HG03139 (cell line): Measurements from ENCODE around the gene EML1.

ENCODE experiments used
- ATAC-seq: cut with Tn5 transposase; IDR thresholded peaks from one replicate; pipeline ENCODE4 v1.9.1; 2021; ENCODE audit not compliant: unreplicated experiment

The EML1 gene

DNA sequence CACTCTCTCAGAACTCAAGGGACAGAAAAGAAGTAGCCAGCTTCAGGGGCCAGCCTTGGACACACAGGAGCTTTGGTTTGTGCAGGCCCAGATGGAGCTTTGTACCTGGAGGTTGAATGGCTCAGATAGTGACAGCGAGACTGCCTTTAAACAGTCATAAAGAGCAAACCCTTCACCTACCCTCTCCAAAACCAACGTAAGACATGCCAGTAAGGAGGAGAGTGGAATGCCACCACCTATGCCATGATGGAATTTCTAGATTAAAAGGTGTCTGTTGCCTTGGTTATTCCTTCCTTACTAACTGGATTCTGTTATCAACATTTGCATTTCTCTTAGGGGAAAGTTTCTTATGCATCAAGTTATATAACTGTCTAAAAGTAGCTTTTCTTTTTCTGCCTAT, 98.1 kb downstream of the EML1 start:
- ATAC-seq: no peak

DNA sequence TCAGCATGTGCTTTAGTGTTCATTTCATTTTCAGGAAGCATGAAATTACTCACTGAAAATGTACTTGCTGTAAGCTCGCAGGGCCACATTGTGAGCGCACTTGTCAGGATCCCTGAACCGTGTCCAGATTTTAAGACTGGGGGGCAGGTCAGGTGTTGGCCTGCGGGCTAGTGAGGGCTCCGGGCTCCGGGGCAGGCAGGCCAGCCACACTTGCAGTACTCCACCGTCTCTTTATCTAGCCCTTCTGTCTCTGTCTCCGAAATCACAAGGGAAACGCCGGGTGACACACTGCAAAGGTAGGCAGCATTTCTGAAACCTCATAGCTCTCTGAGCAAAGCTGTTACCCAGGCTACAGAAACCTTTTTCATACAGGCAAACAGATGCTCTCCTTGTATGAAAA, 98.7 kb downstream of the EML1 start:
- no peak for ATAC-seq

DNA sequence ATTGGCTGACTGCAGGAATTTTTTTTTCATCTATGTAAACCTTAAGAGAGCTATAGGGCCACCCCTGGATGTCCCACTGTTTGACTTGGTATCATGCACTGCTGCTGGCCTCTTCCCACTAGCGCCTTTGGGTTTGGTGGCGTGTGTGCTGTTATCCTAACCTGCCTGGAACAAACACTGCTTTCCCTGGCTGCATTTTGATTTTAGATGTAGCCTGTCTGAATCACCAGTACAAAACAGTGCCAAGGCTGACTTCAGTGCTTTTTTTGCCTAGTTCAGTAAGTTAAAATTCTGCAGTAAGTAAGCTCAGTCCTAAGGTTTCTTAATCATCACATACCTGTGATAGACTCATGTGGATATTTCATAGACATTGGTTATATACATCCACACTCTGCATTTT, 99.2 kb downstream of the EML1 start:
- no peak for ATAC-seq

DNA sequence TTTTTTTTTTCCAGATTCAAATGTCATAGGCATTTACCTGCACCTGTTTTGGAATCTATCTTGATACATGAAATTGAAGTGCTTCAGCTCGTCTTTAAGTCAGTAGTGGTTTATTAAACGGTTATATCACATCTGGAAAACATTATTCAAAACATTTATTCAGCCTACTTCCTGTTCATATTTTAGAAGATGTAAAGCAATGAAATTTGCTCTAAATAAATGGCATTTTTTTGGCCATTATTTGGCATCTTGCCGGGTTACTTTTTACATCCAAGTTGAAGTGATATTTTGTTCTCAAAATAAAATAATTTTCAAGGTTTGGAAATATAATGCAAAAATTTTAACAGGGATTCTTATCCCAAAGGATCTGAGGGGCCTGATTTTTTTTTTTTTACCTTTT, 103.1 kb downstream of the EML1 start:
- ATAC-seq: no peak

DNA sequence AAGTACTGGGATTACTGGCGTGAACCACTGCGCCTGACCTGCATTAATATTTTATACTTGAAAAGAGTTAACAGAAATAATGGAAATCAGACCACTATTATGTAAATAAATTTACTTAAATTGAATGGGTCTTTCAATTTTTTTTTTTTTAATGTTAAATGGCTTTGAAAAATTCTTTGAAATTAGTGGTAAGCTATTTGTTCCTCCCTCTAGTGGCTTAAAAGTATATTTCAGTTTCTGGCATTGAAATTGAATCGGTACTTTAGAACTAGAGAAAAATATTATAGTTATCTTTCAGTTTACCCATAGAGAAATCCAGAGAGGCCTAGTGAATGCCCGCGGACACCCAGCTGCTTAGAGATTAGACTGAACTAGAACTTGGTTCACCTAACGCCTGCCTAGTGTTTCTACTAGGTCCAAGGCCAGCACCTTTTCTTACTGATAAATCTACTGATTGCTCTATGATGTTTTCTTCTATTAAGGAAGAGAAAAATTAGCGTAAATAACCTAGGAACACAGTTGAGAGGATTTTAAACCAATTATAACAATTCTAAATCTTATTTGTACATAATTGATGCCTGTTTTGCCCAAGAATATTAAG, 106.5 kb downstream of the EML1 start:
- ATAC-seq: no peak

DNA sequence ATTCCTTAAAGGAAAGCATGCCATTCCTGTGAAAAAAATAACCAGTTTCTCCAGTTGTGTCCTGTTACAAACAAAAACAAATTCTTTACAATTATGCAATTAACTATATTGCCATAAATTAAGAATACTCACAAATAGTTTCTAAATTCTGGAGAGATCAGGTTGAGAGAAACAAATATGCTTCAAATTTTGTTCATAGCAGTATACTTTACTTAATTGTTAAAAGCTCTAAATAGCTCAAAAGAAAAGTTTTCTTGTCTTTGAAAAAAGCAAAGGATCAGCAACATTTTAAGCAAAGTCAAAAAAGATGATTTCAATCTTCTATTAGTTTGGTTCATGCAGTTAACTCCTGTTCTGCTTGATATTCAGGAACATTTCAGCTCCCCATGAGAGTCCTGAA, 109.7 kb downstream of the EML1 start:
- no peak for ATAC-seq

DNA sequence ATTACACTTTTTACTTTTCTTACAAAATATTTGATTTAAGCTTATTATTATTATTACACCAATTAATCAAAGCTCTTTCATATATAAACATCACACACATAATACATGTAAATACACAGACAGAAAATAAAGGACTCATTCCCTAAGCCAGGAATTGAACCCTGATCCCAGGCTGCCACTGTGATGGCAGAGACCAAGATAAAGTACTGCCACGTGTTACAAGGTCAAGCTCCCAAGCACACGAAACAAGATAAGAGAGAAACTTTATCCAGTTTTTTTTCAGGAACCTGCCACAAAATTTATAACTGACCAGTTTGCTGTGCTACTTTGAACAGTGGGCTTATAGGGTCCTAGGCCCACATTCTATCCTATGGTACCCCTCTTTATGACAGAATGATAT, 111.3 kb downstream of the EML1 start:
- ATAC-seq: no peak

DNA sequence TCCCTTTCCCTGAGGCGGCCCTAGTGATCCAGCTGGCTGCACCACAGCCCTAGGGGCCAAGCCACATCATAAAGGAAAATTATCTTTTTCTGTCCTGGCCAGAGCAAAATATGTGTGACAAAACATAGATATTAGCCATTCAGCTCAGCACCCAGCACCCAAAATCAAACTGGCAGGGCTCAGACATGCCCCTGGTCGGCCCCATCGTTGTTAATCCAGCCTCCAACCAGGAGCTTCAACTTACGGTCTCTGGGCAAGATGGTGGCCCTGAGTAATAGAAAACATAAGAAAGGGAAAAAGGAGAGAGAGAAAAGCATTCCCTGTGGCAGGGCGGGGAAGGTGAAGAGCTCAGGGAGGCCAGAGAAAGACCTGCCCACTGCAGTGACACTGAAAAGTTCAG, 111.9 kb downstream of the EML1 start:
- no peak for ATAC-seq

DNA sequence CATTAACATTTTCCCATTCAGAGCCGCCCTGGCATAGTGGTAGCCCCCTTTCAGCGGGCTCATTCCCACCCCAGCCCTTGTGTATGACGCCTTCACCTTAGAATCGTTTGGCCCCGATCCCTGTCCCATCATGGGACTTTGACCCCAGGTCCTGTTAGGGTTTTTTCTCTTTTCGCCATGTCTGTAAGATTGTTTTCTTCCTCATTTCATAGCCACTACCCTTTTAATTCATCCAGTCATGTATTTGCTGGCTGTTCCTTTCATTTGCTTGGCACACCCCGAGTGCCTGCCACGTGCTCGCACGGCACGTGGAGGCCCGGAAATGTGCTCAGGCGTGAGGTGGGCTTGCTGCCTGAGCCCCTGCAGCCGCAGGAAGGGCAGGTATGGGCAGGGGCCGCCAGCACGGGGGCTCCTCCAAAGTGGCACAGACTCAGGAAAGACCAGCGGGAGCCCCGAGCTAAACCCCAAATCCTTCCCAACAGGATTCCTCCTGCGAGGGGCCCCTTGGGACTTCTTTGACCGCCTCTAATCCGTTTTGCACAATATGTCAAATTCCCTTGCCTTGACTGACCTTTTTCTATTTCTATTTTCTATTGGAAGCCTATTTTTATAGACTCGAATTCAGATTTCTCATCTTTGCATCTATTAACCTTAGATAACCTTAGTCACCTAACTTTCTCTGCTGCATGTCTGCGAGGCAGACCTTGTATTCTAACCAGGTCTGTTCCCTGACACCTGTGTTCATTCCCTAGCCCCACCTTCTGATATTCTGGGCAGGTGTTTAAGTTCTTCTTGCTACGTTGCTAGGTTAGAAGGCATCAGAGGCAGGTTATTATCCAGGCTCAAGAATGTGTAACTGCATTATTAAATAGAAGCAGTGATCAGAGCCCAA, 114.8 kb downstream of the EML1 start:
- no peak for ATAC-seq

DNA sequence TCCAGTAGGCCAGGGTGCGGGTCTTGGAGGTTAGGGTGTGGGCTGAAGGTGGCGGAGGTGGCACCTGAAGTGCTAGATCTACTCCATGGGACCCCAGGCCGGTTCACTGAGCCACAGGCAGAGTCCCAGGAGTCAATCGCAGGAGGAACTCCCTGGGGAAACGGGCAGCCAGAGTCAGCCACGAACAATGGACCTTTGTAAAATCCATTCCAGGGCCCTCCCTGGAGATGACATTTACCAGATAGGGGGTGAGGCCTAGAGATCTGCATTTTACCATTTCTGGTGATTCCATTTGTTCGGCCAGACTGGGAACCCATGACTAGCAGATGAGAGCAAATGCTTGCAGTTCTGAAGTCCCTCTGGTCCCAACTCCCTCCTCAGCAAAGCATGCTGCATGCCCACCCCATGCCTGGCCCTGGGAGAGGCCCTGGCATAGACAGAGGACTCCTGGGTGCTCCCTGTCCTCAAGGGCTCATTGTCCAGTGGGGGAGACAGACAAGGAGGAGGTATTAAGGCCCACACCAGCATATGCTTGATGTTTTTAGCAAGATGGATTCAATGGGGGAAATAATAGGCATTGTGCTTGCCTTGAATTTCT, 115.5 kb downstream of the EML1 start:
- ATAC-seq: no peak

DNA sequence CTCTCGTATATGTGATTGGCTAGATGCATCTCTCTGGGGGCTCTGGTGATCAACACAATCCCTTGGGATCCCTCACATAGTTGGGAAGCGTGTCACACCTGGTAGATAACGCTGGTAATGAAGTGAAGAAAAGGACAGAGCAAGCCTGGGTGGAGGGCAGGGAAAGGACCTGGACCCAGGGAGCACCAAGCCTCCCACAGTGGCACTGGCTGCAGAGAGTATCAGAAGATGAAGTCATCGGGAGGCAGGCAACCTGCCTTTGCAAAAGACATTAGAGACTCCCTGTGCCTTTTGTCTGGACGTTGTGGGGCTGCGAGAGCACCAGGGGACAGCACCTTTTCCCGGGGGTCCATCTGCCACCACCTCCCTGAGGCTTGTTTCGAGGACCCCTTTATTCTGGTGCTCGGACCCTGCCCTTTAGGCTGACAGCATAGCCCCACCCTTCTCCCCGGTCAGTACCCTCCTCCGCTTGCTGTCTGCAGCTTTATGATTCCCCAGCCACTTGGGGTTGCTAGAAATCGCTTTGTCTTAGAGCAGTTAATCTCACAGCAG, 116.4 kb downstream of the EML1 start:
- ATAC-seq: no peak

DNA sequence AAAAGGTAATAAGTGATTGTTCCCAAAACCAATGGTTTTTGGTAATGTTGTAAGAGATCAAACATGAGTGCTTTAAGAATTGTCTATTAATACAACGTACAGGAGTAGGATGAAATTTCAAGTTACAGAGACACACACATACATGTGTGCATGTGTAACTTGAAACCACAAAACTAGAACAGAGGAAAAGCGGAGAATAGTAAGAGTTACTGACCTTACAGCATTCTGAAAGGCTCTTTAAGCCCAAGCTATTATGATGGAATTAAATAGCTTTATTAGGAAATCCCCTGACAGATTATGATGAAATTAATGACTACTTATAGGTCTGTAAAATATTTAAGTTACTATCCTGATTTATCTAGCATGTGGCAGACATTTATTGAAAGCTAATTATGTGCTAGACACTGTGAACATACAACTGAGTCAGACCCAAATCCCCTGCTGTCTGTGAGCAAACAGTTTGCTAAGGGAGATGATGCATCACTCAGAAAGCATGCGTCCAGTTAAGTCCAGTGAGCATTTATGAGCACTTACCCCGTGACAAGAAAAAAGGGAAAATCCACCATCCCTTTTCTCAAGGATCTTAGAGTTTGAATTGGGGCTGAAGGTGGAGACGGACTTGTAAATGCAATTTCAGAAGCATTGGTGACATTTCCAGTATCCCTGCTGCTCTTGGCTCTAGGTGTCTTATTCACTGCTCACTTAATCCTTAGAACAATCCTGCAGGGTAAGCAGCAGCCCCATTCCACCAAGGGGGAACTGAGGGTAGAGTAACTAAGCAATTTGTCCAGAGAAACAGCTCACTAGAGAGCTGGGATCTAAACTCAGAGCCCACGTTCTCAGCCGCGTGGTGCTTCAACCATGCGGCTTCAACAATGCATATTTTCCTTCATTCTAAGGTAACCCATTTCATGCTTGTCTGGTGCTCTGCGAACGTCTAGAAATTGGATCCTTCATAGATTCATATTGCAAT, 117.4 kb downstream of the EML1 start:
- ATAC-seq: no peak

DNA sequence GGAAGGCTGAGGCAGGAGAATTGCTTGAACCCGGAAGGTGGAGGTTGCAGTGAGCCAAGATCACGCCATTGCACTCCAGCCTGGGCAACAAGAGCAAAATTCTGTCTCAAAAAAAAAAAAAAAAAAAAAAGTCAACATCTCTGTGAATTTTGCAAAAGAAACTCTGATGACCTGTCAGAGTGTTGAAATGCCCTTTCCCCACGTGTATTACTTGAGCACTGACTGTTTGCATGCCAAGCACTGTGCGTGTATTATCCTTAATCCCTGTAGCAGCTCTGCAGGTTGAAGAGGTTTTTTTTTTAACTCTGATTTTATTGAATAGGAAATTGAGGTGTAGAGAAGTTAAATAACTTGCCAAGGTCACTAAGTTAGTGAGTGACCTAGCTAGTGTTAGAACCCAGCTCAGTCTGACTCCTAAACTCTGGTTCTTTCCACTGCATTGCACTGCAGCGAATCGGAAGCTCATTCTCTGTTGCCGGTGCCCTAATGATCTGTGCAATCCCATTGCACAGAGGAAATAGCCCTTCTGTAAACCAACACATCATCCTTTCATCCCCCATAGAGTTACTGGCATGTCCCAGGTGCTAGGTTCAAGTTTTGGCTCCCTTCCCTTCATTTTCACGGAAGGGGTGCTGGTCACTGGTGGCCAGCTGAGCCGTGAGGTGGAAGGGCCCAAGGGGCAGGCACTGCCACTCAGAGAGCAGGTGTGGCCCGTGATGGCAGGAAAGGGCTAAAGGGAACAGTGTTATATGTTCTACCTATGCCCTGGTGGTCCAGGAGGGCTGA, 122.3 kb downstream of the EML1 start:
- ATAC-seq: no peak

DNA sequence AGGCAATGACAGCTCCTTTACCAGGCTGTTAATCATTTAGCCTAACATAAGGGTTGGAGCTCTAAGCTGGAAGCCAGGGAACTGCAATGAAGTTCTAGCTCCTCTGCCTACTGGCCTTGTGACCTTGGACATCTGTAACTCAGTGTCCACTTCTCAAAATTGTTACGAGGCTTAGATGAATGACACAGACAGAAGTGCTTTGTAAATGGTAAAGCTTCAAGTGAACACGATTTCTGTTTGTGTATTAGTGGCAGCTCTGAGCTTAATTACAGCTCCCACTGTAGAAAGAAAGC, 122.8 kb downstream of the EML1 start:
- no peak for ATAC-seq

DNA sequence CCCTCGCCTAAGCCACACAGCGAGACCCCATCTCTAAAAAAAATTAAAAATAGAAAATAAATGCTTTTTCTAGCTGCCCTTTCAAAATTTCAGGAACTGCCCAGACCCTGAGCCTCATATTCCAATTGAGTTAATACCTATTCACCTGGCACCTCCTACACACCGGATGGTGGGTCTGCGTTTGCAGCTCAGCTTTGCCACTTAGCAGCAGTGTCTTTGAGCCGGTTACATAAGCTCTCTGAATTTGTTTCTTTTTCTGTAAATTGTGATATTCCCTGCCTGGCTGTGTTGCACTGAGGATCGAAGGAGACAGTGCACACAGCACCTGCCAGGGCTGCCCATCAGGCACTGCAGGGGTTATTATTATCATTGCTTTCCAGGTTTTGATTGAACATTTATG, 125.6 kb downstream of the EML1 start:
- no peak for ATAC-seq

DNA sequence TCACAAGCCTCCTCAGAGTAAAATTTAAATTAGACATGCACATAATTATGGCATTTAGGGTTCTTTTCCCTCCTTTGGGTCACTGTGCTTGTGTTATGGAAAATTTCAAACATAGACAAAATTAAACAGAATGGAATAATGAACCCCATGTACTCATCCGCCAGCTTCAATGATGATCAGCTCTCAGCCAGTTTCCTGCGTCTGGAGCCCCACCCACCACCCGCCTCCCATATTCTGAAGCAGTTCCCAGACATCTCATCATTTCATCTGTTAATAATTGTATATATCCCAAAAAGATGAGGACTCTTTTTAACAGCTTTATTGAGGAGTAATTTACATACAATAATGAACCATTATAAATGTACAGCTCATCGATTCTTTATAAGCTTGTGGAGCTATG, 128.2 kb downstream of the EML1 start:
- ATAC-seq: no peak

DNA sequence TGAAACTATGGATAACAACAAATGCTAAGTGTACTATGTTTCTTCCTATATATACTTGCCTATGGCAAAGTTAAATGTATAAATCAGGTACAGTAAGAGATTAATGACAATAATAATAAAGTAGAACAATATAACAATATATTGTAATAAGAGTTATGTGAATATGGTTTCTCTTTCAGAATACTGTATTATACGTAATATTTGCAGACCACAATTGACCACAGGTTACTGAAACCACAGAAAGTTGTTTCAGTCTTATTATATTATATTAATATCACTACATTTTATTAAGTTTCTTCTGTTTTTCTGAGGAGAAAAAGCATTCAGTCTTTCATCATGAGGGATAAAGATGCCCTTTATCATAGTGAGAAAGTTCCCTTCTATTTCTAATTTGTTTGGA, 131.2 kb downstream of the EML1 start:
- no peak for ATAC-seq

DNA sequence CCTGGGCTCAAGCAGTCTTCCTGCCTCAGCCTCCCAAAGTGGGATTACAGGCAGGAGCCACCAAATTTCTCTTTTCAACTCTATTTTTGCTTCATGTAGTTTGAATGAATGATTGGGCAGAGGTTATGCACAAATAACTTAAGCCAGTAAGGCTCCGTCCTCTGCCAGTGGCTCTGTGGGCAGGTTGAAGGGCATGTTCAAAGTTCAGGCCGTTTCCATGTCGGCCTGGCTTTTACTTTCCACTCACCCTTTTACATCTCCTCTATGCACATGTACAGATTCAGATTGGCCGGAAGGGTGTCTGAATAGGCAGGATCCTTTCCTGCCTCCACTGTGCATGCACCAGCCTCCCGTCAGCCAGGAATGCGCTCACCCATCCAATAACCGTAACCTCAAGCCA, 132.3 kb downstream of the EML1 start:
- no peak for ATAC-seq

DNA sequence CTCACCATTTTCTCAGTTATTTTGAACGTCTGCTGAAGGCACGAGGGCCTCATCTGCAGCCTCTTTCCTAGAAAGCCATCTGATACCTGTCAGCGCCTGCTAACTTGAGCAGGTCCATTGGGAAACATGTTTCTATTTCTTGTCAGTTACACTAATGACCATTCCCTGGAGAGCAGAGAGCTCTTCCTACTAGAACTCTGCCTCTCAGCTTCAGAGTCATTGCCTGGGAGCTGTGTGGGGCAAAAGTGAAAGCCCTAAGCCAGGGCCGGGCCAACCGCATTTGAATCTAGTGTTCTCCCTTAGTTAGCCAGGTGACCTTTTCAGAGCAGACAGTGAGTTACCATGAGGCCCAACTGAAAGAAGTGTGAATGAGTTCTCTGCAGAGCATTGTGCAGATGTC, 135.8 kb downstream of the EML1 start:
- no peak for ATAC-seq

DNA sequence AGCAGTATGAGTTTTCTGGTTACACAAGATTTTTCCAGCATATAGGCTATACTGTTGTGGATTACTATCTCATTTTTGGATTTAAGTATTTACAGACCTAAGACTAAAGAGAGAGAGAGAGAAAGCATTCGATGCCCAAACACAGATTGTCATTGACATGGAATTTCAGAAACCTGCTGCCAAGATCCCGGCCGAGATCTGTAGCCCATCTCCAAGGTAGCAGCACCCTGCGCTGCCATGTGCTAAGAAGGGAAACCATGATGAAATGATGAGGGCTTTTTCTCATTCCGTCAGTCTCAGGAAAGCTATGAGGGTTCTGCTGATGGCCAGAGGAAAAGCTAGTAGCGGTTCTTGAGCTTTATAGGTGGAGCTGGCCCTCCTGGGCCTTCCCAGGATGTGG, 136.4 kb downstream of the EML1 start:
- ATAC-seq: no peak
